ENCODE measurements around the gene SENP5. TPM values are rescaled to one million over a fixed set of nuclear protein-coding genes. Genes with fewer than 3 reads are reported as not detected.

The SENP5 gene
- total and polyA plus RNA-seq, 2 donors, result 11.3 to 24.8 TPM

DNA sequence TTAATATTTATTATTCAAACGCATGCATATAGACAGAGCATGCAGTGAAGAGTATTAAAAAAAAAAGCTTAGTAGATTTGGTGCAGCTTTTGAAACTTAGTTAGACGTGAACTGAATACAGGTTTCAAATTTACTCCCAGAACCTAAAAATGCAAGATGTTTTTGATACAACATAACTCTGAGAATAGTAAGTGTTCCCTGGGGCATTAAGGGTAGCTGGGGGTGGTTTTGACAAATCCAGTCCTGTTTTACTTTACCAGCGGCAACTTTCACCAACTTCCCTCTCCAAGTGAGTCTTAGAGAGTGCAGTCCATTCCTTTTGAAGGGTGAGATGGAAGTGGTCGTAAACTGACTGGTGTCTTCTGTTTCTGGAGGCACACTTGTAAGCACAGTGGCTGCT is 63.4 kb downstream of the SENP5 start:
- 97% methylated on average over 4 of the region's 4 CpGs for WGBS

DNA sequence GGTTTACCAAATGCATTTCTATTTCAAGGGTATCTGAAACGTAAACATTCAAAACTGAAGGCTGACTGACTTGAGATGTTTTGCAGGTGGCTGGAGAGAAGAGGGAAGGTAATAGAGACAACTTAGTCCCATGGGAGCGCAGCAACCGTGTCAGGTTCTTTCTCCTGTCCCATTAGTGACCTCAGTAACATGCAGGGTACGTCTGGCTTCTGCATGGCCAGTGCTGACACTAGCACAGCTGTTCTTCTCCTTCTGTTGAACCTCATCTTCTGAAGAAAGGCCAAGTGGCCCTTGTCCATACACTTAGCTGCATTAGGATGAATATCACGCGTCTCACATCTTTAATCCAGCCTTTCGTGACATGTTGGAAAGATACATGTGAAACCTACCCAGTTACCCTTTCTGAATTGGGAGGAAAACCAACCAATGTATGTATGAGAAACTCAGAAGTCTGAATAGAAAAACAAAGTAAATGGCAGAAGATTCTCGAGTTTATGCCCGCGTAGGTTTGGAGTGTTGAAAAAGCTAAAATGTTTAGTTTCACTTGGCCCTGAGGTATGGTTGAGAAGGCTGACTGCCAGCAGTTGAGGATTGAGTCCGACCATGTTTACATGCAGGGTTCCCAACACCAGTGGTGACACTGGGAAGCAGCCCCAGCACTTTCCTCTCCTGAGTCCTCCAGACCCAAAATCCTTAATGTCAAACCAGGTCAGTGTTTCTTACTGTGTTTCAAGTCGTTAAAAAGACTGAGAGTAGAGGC is 64.3 kb downstream of the SENP5 start:
- DNase-seq (ENCODE audit: low read depth in 6 of 9, low spot score in 9 of 9), result no peak
- 97% methylated on average over 12 of the region's 12 CpGs for WGBS
- no peak overlapping the region for H3K4me3 ChIP-seq (ENCODE audit: low read length in 2 of 2)
- H3K27ac ChIP-seq (ENCODE audit: low read depth in 1 of 2, low read length in 1 of 2), result no peak overlapping the region
- no peaks in the 10 kb centered on the region for H3K9me3 ChIP-seq (ENCODE audit: control insufficient read depth in 2 of 2, insufficient read depth in 1 of 2, low read length in 1 of 2)
- H3K27me3 ChIP-seq (ENCODE audit: control insufficient read depth in 2 of 2, insufficient read depth in 1 of 2, low read length in 1 of 2), result no peaks in the 10 kb centered on the region
- H3K36me3 ChIP-seq (ENCODE audit: control insufficient read depth in 2 of 2, insufficient read depth in 2 of 2, low read length in 1 of 2), result peaks cover 56 to 84% of the 10 kb centered on the region in 2 donors
- peaks cover 9 to 11% of the 10 kb centered on the region in 2 donors for H3K4me1 ChIP-seq (ENCODE audit: control insufficient read depth in 2 of 2, insufficient read depth in 2 of 2, low read length in 2 of 2)

More for the DNA sequence above, 63.4 kb downstream of the SENP5 start:
- Histone ChIP-seq H3K27ac (ENCODE audit: low read depth in 1 of 2, low read length in 1 of 2) (no peak overlapping the region), H3K4me1 (ENCODE audit: control insufficient read depth in 2 of 2, insufficient read depth in 2 of 2, low read length in 2 of 2) (peaks cover 13 to 15% of the 10 kb centered on the region in 2 donors), H3K4me3 (ENCODE audit: low read length in 2 of 2) (no peak overlapping the region), H3K27me3 (ENCODE audit: control insufficient read depth in 2 of 2, insufficient read depth in 1 of 2, low read length in 1 of 2) (no peaks in the 10 kb centered on the region), H3K36me3 (ENCODE audit: control insufficient read depth in 2 of 2, insufficient read depth in 2 of 2, low read length in 1 of 2) (peaks cover 50 to 78% of the 10 kb centered on the region in 2 donors), H3K9me3 (ENCODE audit: control insufficient read depth in 2 of 2, insufficient read depth in 1 of 2, low read length in 1 of 2) (no peaks in the 10 kb centered on the region)
- no peak for DNase-seq (ENCODE audit: low read depth in 6 of 9, low spot score in 9 of 9)

DNA sequence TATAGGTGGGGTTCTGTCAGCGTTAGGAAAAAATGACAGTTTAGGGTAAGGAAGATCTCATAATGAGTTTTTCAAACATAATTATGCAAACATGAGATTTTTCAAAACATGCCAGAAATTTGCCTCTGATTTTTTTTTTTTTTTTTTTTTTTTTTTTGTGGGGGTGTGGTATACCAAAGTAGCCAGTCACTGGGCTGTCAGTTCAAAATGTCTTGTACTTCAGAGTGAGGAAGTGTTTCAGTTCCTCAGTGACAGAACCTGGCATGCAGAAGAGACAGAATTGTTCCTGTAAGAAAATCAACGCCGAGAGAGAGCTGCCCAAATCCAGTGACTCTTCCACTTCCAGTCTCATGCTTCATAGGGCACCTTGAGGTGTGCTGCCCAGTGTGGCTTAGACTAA is 64.9 kb downstream of the SENP5 start:
- peaks cover 62 to 88% of the 10 kb centered on the region in 2 donors for H3K36me3 ChIP-seq (ENCODE audit: control insufficient read depth in 2 of 2, insufficient read depth in 2 of 2, low read length in 1 of 2)
- H3K27ac ChIP-seq (ENCODE audit: low read depth in 1 of 2, low read length in 1 of 2), result no peak overlapping the region
- H3K27me3 ChIP-seq (ENCODE audit: control insufficient read depth in 2 of 2, insufficient read depth in 1 of 2, low read length in 1 of 2), result no peaks in the 10 kb centered on the region
- WGBS, result 95% methylated on average over 3 of the region's 3 CpGs
- peaks cover 7 to 9% of the 10 kb centered on the region in 2 donors for H3K4me1 ChIP-seq (ENCODE audit: control insufficient read depth in 2 of 2, insufficient read depth in 2 of 2, low read length in 2 of 2)
- no peak for DNase-seq (ENCODE audit: low read depth in 6 of 9, low spot score in 9 of 9)
- no peak overlapping the region for H3K4me3 ChIP-seq (ENCODE audit: low read length in 2 of 2)
- no peaks in the 10 kb centered on the region for H3K9me3 ChIP-seq (ENCODE audit: control insufficient read depth in 2 of 2, insufficient read depth in 1 of 2, low read length in 1 of 2)

DNA sequence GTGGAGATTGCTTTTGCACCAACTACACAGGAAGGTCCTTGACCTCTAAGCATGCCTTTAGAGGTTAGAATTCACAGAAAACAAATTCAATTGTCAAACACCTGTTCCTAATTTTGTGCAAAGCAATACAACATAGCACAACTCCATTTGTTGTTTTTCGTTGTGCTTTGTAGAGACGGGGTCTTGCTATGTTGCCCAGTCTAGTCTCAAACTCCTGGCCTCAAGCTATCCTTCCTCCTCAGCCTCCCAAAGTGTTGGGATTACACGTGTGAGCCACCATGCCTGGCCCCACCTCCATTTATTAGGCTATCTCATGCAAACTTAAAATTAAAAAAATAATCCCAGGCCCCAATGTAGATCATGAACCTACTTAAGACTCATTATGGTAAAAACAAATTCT is 68.6 kb downstream of the SENP5 start:
- peaks cover 28 to 34% of the 10 kb centered on the region in 2 donors for H3K4me1 ChIP-seq (ENCODE audit: control insufficient read depth in 2 of 2, insufficient read depth in 2 of 2, low read length in 2 of 2)
- no peaks in the 10 kb centered on the region for H3K9me3 ChIP-seq (ENCODE audit: control insufficient read depth in 2 of 2, insufficient read depth in 1 of 2, low read length in 1 of 2)
- no peak overlapping the region for H3K4me3 ChIP-seq (ENCODE audit: low read length in 2 of 2)
- no peak overlapping the region for H3K27ac ChIP-seq (ENCODE audit: low read depth in 1 of 2, low read length in 1 of 2)
- H3K27me3 ChIP-seq (ENCODE audit: control insufficient read depth in 2 of 2, insufficient read depth in 1 of 2, low read length in 1 of 2), result no peaks in the 10 kb centered on the region
- H3K36me3 ChIP-seq (ENCODE audit: control insufficient read depth in 2 of 2, insufficient read depth in 2 of 2, low read length in 1 of 2), result peaks cover 50 to 73% of the 10 kb centered on the region in 2 donors
- 96% methylated on average over 3 of the region's 3 CpGs for WGBS
- DNase-seq (ENCODE audit: low read depth in 6 of 9, low spot score in 9 of 9), result no peak

DNA sequence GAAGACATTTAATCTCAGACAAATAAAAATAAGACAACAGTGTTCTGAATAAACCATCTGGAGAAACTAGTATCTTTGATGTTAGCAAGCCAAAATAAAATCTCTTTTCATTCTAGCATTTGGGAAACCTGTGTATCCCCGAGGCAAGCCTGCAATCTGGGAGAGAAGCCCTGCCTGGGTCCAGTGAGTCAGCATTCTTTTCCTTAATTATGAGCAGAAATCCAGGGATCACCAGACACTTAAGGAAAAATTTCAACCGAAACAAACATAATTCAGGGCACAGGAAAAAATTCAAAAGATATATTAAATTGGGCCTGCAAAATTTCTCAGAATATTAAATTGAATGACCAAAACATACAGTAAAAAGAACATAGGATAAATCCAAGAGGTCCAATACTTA is 70.4 kb downstream of the SENP5 start:
- 83% methylated on average over 2 of the region's 2 CpGs for WGBS
- Histone ChIP-seq H3K36me3 (ENCODE audit: control insufficient read depth in 2 of 2, insufficient read depth in 2 of 2, low read length in 1 of 2) (peaks cover 37 to 58% of the 10 kb centered on the region in 2 donors), H3K4me1 (ENCODE audit: control insufficient read depth in 2 of 2, insufficient read depth in 2 of 2, low read length in 2 of 2) (peaks cover 30 to 37% of the 10 kb centered on the region in 2 donors), H3K27me3 (ENCODE audit: control insufficient read depth in 2 of 2, insufficient read depth in 1 of 2, low read length in 1 of 2) (no peaks in the 10 kb centered on the region), H3K4me3 (ENCODE audit: low read length in 2 of 2) (no peak overlapping the region), H3K27ac (ENCODE audit: low read depth in 1 of 2, low read length in 1 of 2) (peak overlapping the region; percentile 27 to 38), H3K9me3 (ENCODE audit: control insufficient read depth in 2 of 2, insufficient read depth in 1 of 2, low read length in 1 of 2) (no peaks in the 10 kb centered on the region)
- DNase-seq (ENCODE audit: low read depth in 6 of 9, low spot score in 9 of 9), result no peak

DNA sequence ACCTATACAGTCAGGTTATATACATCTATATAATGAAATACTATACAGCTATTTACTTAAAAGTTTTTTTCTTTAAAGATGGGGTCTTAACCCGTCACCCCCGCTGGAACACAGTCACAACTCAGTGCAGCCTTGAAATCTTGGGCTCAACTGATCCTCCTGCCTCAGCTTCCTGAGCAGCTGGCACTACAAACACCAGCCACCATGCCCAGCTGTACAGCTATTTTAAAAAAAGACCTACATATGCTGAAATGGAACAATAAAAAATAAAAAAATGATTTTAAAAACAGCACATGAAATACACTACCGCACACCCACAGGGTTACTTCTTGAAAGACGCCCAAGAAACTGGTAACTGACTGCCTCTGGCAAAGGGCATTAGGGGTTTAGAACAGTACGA is 70.9 kb downstream of the SENP5 start:
- DNase-seq (ENCODE audit: low read depth in 6 of 9, low spot score in 9 of 9), result peak in 3 of 9 donors; percentile 44 to 62 (median 50)

DNA sequence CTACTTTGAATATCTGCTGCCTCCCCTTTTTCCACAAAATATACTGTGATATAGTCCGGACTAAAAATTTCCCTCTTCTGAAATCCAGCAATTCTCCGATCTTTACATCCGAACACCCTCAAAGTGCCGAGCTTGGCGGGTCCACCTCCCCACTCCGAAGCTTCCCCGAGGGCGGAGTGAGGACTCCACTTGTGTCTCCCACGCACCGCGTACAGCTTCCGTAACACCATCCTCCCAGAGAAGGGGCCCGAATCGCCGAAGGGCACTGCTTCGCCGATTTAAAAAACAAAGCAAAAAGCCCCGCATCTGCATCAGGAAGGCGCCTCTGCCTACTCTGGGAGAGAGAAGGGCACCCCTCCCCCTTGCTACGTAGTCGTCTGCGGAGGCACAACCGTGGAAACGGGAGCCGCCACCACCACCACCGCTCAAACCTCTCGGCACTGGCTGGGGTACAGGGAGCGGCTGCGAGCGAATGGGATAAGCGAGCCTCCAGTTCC is 74.1 kb downstream of the SENP5 start:
- Histone ChIP-seq H3K4me1 (ENCODE audit: control insufficient read depth in 2 of 2, insufficient read depth in 2 of 2, low read length in 2 of 2) (peaks cover 37 to 43% of the 10 kb centered on the region in 2 donors), H3K9me3 (ENCODE audit: control insufficient read depth in 2 of 2, insufficient read depth in 1 of 2, low read length in 1 of 2) (no peaks in the 10 kb centered on the region), H3K27me3 (ENCODE audit: control insufficient read depth in 2 of 2, insufficient read depth in 1 of 2, low read length in 1 of 2) (no peaks in the 10 kb centered on the region), H3K27ac (ENCODE audit: low read depth in 1 of 2, low read length in 1 of 2) (peak overlapping the region; percentile 91 to 97), H3K36me3 (ENCODE audit: control insufficient read depth in 2 of 2, insufficient read depth in 2 of 2, low read length in 1 of 2) (peaks cover 19 to 30% of the 10 kb centered on the region in 2 donors), H3K4me3 (ENCODE audit: low read length in 2 of 2) (peak overlapping the region; percentile 87 to 97)
- DNase-seq (ENCODE audit: low read depth in 6 of 9, low spot score in 9 of 9), result peak in 7 of 9 donors; percentile 26 to 68 (median 41)
- WGBS, result under 1% methylated on average over 31 of the region's 31 CpGs

More for the DNA sequence above, 70.9 kb downstream of the SENP5 start:
- peaks cover 34 to 40% of the 10 kb centered on the region in 2 donors for H3K4me1 ChIP-seq (ENCODE audit: control insufficient read depth in 2 of 2, insufficient read depth in 2 of 2, low read length in 2 of 2)
- no peaks in the 10 kb centered on the region for H3K9me3 ChIP-seq (ENCODE audit: control insufficient read depth in 2 of 2, insufficient read depth in 1 of 2, low read length in 1 of 2)
- WGBS, result 15% methylated on average over 5 of the region's 5 CpGs
- H3K27ac ChIP-seq (ENCODE audit: low read depth in 1 of 2, low read length in 1 of 2), result peak overlapping the region; percentile 62 to 75
- H3K27me3 ChIP-seq (ENCODE audit: control insufficient read depth in 2 of 2, insufficient read depth in 1 of 2, low read length in 1 of 2), result no peaks in the 10 kb centered on the region
- H3K36me3 ChIP-seq (ENCODE audit: control insufficient read depth in 2 of 2, insufficient read depth in 2 of 2, low read length in 1 of 2), result peaks cover 35 to 55% of the 10 kb centered on the region in 2 donors
- peak overlapping the region in 1 of 2 donors; percentile 3 for H3K4me3 ChIP-seq (ENCODE audit: low read length in 2 of 2)

DNA sequence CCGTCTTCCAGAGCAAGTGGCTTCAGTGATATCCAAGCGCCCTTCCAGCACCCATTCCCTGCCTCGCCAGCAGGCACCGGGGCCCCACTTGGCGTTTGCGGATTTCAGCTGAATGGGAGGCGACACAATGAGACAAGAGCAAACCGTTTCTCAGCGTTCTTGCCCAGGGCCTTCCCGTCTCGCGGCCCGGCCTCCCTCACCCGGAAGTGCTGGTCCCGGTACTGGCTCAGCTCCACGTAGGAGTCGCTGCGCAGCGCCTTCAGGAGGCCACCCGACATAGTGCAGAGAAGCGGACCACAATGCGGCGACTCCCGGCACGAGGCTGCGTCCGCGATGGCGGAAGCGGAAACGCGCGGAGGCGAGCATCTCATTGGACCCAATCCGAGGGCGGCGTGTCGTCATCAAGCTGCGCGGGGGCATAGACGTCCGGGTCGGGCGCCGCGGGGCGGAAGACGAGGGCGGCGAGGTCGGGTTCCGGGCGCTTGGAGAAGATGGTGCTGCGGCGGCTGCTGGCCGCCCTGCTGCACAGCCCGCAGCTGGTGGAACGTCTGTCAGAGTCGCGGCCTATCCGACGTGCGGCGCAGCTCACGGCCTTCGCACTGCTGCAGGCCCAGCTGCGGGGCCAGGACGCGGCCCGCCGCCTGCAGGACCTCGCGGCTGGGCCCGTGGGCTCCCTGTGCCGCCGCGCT is 74.7 kb downstream of the SENP5 start, which contains the start of gene NCBP2:
Gene NCBP2 (minus strand): TSS at position 303 of the 689 bp plus-strand sequence. CDS start 25 bp downstream, at position 278.
- no peaks in the 10 kb centered on the region for H3K9me3 ChIP-seq (ENCODE audit: control insufficient read depth in 2 of 2, insufficient read depth in 1 of 2, low read length in 1 of 2)
- DNase-seq (ENCODE audit: low read depth in 6 of 9, low spot score in 9 of 9), result peak; percentile 92 to 99 (median 98)
- peaks cover 36 to 42% of the 10 kb centered on the region in 2 donors for H3K4me1 ChIP-seq (ENCODE audit: control insufficient read depth in 2 of 2, insufficient read depth in 2 of 2, low read length in 2 of 2)
- H3K27ac ChIP-seq (ENCODE audit: low read depth in 1 of 2, low read length in 1 of 2), result peak within 1 kb of the TSS; percentile 91 to 97
- peak within 1 kb of the TSS; percentile 87 to 97 for H3K4me3 ChIP-seq (ENCODE audit: low read length in 2 of 2)
- no peaks in the 10 kb centered on the region for H3K27me3 ChIP-seq (ENCODE audit: control insufficient read depth in 2 of 2, insufficient read depth in 1 of 2, low read length in 1 of 2)
- under 1% methylated on average over 77 of the region's 77 CpGs for WGBS
- peaks cover 14 to 26% of the 10 kb centered on the region in 2 donors for H3K36me3 ChIP-seq (ENCODE audit: control insufficient read depth in 2 of 2, insufficient read depth in 2 of 2, low read length in 1 of 2)

DNA sequence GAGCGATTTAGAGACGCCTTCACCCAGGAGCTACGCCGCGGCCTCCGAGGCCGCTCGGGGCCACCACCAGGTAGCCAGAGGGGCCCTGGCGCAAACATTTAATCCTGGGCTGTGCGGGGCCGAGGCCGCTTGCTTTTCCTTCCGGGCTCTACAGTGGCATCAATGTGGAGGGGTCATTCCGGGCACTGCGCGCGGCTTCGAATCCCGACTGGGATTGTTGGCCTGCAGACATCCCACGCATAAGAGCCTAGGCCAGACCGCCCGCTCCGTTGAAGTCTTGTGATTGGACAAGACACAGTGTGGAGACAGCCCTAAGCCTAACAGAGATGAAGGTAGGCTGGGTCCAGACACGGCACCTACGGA is 75.2 kb downstream of the SENP5 start:
- peaks cover 13 to 22% of the 10 kb centered on the region in 2 donors for H3K36me3 ChIP-seq (ENCODE audit: control insufficient read depth in 2 of 2, insufficient read depth in 2 of 2, low read length in 1 of 2)
- DNase-seq (ENCODE audit: low read depth in 6 of 9, low spot score in 9 of 9), result no peak
- peak overlapping the region; percentile 87 to 97 for H3K4me3 ChIP-seq (ENCODE audit: low read length in 2 of 2)
- H3K27ac ChIP-seq (ENCODE audit: low read depth in 1 of 2, low read length in 1 of 2), result peak overlapping the region; percentile 91 to 97
- under 1% methylated on average over 25 of the region's 25 CpGs for WGBS
- H3K9me3 ChIP-seq (ENCODE audit: control insufficient read depth in 2 of 2, insufficient read depth in 1 of 2, low read length in 1 of 2), result no peaks in the 10 kb centered on the region
- peaks cover 31 to 37% of the 10 kb centered on the region in 2 donors for H3K4me1 ChIP-seq (ENCODE audit: control insufficient read depth in 2 of 2, insufficient read depth in 2 of 2, low read length in 2 of 2)
- no peaks in the 10 kb centered on the region for H3K27me3 ChIP-seq (ENCODE audit: control insufficient read depth in 2 of 2, insufficient read depth in 1 of 2, low read length in 1 of 2)
